ENCODE results near the gene SHROOM3.

DNA sequence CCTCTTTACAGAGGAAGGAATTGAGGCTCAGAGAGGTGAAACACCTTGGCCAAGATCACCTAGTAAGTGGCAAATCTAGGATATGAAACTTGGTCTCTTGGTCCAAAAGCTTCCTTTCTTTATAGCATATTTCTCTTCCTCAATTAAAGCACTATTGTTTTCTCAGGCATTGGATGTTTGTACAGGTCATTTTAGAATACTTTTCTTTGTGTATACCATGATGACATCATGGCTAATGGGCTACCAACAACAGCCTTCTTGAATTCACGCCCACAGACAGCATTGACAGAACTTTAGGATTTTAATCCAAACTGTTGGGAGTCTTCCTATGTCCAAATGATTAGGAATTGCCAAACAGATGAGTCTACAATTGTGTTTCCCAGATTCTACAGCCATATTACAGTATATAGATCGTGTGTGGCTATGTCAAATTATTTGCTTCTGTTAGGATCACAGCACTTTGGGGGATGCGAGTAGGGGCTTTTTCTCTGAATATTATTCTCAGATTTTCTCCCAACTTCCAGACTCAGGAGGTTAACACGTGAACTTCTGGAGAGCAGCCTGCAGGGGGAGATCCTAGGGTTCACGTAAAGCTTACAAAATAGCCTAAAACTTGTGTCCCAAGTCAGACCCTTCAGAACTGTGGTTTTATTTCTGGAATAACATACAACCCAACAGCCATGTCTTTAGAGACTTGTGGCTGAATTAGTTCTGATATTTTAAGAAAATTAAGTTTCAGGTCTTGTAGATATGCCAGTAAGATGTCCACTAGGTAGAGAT lies 191.8 kb downstream of the SHROOM3 start:
- TF ChIP-seq POLR2AphosphoS5 (IDR thresholded peaks at IDR 0.05) (no peak), POLR2A (IDR thresholded peaks at IDR 0.05) (no peak)
- TF ChIP-seq, protein P1, sequence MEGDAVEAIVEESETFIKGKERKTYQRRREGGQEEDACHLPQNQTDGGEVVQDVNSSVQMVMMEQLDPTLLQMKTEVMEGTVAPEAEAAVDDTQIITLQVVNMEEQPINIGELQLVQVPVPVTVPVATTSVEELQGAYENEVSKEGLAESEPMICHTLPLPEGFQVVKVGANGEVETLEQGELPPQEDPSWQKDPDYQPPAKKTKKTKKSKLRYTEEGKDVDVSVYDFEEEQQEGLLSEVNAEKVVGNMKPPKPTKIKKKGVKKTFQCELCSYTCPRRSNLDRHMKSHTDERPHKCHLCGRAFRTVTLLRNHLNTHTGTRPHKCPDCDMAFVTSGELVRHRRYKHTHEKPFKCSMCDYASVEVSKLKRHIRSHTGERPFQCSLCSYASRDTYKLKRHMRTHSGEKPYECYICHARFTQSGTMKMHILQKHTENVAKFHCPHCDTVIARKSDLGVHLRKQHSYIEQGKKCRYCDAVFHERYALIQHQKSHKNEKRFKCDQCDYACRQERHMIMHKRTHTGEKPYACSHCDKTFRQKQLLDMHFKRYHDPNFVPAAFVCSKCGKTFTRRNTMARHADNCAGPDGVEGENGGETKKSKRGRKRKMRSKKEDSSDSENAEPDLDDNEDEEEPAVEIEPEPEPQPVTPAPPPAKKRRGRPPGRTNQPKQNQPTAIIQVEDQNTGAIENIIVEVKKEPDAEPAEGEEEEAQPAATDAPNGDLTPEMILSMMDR (IDR thresholded peaks at IDR 0.05), result no peak

All from stomach (tissue), 4 donors.